Measurements from ENCODE around the gene SMS.

DNA sequence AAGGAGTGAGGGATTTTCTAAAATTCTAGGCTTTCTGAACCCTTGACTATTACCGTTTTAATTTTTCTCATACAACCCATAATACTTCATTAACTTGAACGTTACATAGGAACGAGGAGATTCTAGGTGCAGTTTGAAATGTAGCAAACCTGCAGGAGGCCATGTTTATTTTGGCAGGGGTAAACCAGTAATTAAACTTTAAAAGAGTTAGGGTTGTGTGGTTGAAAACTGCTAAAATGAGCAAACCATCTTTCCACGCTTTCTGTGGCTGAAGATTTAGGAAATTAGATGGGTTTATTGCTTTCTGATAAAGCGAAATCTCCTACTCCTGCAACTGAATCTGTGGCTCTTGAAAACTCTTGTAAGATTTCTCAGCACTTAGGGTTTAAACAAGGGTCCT, 93.3 kb downstream of the SMS start:
- TF ChIP-seq, protein P1, sequence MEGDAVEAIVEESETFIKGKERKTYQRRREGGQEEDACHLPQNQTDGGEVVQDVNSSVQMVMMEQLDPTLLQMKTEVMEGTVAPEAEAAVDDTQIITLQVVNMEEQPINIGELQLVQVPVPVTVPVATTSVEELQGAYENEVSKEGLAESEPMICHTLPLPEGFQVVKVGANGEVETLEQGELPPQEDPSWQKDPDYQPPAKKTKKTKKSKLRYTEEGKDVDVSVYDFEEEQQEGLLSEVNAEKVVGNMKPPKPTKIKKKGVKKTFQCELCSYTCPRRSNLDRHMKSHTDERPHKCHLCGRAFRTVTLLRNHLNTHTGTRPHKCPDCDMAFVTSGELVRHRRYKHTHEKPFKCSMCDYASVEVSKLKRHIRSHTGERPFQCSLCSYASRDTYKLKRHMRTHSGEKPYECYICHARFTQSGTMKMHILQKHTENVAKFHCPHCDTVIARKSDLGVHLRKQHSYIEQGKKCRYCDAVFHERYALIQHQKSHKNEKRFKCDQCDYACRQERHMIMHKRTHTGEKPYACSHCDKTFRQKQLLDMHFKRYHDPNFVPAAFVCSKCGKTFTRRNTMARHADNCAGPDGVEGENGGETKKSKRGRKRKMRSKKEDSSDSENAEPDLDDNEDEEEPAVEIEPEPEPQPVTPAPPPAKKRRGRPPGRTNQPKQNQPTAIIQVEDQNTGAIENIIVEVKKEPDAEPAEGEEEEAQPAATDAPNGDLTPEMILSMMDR (conservative IDR thresholded peaks at IDR 0.05; ENCODE audit: low read depth, low read length), result no peak
- TF ChIP-seq MAFK (IDR thresholded peaks at IDR 0.05; ENCODE audit: low read depth, low read length), result no peak
- TF ChIP-seq MAZ (IDR thresholded peaks at IDR 0.05; ENCODE audit: borderline replicate concordance, low read depth, low read length), result no peak
- TF ChIP-seq CEBPB (IDR thresholded peaks at IDR 0.05; ENCODE audit: low read depth, low read length), result no peak
- no peak for TF ChIP-seq POLR2A (IDR thresholded peaks at IDR 0.05; ENCODE audit: low read depth, low read length)
- TF ChIP-seq SMC3 (IDR thresholded peaks at IDR 0.05; ENCODE audit: low read depth, low read length), result no peak
- no peak for TF ChIP-seq RAD21 (IDR thresholded peaks at IDR 0.05; ENCODE audit: low read length)
- TF ChIP-seq MXI1 (IDR thresholded peaks at IDR 0.05; ENCODE audit: borderline replicate concordance, low read depth, low read length), result no peak
